Activated CD8-positive, alpha-beta memory T cell treated with anti-CD3 and anti-CD28 coated beads, Interleukin-2, amount 50 U/mL, for 4 hours (primary cell): ENCODE measurements around the gene LRIG2.
"Not testable (repeated sequence)": the region's sequence is repeated elsewhere in the genome, so short reads cannot be mapped to it uniquely, and the experiment has no call there.

Source experiments
- DNase-seq: peaks from one replicate; pipeline ENCODE4 v3.0.0-alpha.2; 2020

LRIG2 gene

GRCh38 chr1:113128116-113128515, 55.1 kb downstream of the LRIG2 start:
- no peak for DNase-seq

- DNase-seq = no peak
These were observed 56.7 kb downstream of the LRIG2 start for GRCh38 chr1:113129529-113130185.

GRCh38 chr1:113133038-113133437, 60.0 kb downstream of the LRIG2 start:
- no peak for DNase-seq

GRCh38 chr1:113133759-113134158, 60.8 kb downstream of the LRIG2 start:
- no peak for DNase-seq

GRCh38 chr1:113135460-113135859, 62.5 kb downstream of the LRIG2 start:
- no peak for DNase-seq

- no peak for DNase-seq
These were observed 63.5 kb downstream of the LRIG2 start for GRCh38 chr1:113136476-113136875.

- no peak for DNase-seq
These were observed 64.6 kb downstream of the LRIG2 start for GRCh38 chr1:113137563-113137962.

- DNase-seq = no peak
These were observed 65.8 kb downstream of the LRIG2 start for GRCh38 chr1:113138778-113139177.

- DNase-seq = no peak
These were observed 67.2 kb downstream of the LRIG2 start for GRCh38 chr1:113140176-113140575.

GRCh38 chr1:113140588-113141446, 67.8 kb downstream of the LRIG2 start:
- peak; percentile 39 for DNase-seq

GRCh38 chr1:113141650-113142473, 68.9 kb downstream of the LRIG2 start:
- DNase-seq = no peak

GRCh38 chr1:113142791-113143190, 69.8 kb downstream of the LRIG2 start:
- no peak for DNase-seq

- no peak for DNase-seq
These were observed 73.5 kb downstream of the LRIG2 start for GRCh38 chr1:113146242-113147072.

- DNase-seq = no peak
These were observed 74.2 kb downstream of the LRIG2 start for GRCh38 chr1:113147073-113147625.

GRCh38 chr1:113147826-113148225, 74.8 kb downstream of the LRIG2 start:
- no peak for DNase-seq

- DNase-seq = not testable (repeated sequence)
These were observed 77.5 kb downstream of the LRIG2 start for GRCh38 chr1:113150494-113150893.

GRCh38 chr1:113153116-113153803, 80.3 kb downstream of the LRIG2 start:
- no peak for DNase-seq

- DNase-seq = no peak
These were observed 83.4 kb downstream of the LRIG2 start for GRCh38 chr1:113156368-113156767.

GRCh38 chr1:113158743-113159142, 85.7 kb downstream of the LRIG2 start:
- DNase-seq = not testable (repeated sequence)

GRCh38 chr1:113166473-113166872, 93.5 kb downstream of the LRIG2 start:
- DNase-seq = no peak

GRCh38 chr1:113168946-113169345, 95.9 kb downstream of the LRIG2 start:
- no peak for DNase-seq

GRCh38 chr1:113169591-113169990, 96.6 kb downstream of the LRIG2 start:
- no peak for DNase-seq
